HG02623 (cell line): Measurements from ENCODE around the gene LIPG.
"Not testable (repeated sequence)": the region's sequence is repeated elsewhere in the genome, so short reads cannot be mapped to it uniquely, and the experiment has no call there.

Experiments used
- ATAC-seq: cut with Tn5 transposase; IDR thresholded peaks from one replicate; pipeline ENCODE4 v1.9.1; 2021; ENCODE audit warnings: moderate library complexity; ENCODE audit not compliant: unreplicated experiment

Gene LIPG

DNA sequence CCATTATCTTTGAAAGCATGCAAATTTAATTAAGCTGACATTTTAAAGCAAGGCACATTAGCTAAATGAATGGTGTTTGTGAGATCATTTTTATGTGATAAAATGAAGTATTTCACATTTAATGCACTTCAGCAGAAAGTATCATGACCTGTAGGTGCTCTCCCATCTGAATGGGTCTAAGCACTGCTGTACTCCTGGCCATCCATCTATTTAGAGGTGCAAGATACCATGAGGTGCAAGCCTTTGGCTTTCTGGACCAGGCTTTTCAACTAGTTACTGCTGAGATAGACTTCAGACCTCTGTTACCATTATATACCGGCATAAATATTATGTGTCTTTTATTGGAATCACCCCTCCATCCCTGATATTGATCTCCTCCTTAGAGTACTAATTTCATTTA is 15.6 kb upstream of the LIPG start:
- ATAC-seq = no peak

DNA sequence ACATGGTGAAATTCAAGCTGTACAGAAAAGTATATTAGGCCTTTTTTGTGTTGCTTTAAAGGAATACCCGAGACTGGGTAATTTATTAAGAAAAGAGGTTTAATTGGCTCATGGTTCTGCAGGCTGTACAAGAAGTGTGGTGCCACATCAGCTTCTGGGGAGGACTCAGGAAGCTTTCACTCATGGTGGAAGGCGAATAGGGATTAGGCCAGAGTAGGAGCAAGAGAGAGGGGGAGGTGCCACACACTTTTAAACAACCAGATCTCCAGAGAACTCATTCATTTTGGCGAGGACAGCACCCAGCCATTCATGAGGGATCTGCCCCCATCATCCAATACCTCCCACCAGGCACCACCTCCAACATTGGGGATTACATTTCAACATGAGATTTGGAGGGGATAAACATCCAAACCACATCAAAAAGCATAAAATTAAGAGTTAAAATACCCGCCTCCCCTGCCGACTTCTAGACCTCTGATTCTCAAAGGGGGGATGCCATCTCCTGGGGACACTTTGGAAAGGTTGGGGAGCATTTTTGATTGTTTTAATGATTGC is 15.1 kb upstream of the LIPG start:
- ATAC-seq = no peak

DNA sequence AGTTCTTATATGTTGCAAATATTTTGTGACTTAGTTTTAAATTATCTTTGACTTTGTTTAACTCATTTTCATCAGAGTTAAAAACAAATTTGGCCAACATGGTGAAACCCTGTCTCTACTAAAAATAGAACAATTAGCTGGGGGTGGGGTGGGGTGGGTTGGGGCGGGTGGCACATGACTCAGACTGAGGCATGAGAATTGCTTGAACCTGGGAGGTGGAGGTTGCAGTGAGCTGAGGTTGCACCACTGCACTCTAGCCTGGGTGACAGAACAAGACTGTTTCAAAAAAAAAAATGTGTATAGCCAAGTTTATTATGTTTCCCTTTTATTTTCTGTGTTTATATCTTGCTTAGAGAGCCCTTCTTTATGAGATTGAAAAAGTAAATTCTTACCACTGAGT is 14.2 kb upstream of the LIPG start:
- no peak for ATAC-seq

DNA sequence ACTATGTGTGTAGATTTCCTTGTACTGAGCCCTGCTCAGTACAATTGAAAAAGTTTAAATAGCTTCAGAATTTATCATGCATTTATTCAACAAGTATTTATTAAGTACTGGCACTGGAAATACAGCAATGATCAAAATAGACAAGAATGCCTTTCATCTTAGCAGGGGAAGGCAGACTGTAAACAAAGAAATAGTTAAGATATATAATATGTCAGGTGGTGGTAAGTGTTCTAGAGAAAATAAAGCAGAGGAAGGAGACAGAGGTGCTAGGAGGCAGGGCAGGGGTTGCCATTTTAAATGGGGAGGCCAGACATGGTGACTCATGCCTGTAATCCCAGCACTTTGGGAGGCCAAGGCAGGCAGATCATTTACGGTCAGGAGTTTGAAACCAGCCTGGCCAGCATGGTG is 13.6 kb upstream of the LIPG start:
- no peak for ATAC-seq

DNA sequence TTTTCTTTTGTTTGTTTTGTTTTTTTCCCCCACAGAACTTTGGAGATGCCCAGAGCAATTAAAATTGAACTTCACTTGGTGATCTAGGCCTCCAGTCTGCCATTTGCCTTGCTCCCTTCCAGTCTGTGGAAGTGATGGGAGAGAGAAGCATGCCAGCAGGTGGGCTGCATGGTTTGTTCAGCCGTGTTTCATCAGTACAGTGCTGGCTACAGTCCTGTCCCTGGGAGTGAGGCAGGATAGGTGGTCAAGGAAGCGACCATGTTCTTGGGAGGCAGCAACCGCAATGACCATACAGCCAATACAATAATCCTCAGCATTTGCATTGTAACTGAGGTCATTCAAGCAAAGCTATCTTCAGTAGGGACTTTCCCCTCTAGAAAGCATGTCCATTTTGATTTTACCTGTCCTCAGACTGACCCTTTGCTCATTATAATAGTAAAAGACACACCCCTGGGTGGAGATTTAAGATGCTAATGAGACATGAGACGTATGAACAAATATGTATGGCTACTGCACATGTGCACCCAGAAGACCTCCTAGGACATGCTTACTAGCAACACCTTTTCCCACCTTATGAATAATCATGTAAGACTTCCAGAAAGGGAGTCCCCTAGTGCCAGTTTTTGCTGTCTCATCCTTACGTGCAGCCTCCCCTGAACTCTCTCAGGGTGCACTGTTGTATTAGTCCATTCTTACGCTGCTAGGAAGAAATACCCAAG is 11.1 kb upstream of the LIPG start:
- no peak for ATAC-seq

DNA sequence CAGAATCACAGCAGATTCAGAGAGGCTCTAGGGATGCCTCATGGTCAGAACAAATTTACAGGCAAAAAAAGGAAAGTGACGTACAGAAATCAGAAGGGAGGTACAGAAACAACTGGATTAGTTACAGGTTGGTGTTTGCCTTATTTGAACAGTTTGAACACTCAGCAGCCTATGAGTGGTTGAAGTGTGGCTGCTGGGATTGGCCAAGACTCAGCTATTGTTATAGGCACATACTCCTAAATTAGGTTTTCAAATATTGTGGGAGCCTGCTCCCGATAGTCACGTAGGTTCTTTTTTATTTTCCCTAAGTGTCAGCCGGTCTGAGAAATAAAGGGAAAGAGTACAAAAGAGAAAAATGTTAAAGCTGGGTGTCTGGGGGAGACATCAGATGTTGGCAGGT is 8.9 kb upstream of the LIPG start:
- no peak for ATAC-seq

DNA sequence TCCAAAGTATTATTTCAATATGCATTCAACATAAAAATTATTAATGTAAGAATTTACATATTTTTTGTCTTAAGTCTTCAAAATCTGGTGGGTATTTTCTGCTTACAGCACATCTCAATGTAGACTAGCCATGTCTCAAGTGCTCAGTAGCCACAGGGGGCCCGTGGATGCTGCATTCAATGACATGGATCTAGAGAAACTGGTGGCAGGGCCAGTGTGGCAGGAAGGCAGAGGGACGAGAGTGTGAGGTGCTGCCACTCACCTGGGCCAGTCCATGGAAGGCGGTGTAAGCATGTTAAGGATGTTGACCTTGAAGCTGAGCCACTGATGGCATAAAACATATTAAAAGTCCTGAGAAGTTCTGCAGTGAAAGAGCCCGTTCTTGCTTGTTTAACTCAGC is 6.2 kb upstream of the LIPG start:
- ATAC-seq = no peak

DNA sequence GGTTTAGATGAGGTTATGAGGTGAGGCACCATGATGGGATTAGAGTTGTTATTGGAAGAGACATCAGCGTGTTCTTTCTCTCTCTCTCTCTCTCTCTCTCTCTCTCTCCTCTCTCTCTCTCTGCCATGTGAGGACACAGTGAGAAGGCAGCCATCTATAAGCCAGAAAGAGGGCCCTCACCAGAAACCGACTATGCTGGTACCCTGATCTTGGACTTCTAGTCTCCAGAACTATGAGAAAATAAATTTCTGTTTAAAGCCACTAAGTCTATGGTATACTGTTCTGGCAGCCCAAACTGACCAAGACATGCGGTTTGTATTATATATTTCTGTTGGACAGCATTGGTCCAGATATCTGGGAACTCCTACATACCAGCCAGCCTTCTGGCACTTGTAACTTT is 3.5 kb upstream of the LIPG start:
- ATAC-seq = no peak

DNA sequence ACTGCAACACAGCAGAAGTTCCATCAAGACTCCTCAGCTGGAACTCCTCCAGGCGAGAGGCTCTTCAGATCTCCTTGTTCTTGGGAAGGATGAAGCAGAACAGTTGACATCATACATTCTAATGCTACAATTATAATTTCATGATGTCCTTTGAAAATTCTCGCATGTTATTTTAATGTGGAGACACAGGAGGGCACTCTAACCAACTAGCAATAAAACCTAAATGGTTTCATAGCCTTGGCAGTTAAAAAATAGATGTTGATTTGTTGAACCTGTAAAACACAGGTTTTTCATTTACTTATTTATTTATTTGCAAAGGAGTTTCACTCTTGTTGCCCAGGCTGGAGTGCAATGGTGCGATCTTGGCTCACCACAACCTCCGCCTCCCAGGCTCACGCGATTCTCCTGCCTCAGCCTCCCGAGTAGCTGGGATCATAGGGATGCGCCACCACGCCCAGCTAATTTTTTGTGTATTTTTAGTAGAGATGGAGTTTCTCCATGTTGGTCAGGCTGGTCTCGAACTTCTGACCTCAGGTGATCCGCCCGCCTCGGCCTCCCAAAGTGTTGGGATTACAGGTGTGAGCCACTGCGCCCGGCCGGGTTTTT is 2.4 kb upstream of the LIPG start:
- not testable (repeated sequence) for ATAC-seq

DNA sequence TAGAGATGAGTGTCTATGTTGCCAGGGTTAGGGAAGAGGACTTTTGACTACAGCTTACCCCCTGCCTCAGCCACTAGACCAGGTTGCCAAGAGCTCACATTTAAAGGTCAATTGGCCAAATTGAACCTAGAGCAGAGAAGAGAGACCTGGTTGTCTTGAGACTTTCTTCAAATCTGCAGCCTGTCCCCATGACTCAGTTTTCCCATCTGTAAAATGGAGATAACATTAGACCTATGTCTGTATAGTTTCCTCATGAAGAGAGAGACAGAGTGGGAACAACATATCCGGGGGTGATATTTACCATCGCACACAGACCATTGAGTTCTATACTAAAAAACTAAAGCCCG is 1.6 kb upstream of the LIPG start:
- no peak for ATAC-seq

DNA sequence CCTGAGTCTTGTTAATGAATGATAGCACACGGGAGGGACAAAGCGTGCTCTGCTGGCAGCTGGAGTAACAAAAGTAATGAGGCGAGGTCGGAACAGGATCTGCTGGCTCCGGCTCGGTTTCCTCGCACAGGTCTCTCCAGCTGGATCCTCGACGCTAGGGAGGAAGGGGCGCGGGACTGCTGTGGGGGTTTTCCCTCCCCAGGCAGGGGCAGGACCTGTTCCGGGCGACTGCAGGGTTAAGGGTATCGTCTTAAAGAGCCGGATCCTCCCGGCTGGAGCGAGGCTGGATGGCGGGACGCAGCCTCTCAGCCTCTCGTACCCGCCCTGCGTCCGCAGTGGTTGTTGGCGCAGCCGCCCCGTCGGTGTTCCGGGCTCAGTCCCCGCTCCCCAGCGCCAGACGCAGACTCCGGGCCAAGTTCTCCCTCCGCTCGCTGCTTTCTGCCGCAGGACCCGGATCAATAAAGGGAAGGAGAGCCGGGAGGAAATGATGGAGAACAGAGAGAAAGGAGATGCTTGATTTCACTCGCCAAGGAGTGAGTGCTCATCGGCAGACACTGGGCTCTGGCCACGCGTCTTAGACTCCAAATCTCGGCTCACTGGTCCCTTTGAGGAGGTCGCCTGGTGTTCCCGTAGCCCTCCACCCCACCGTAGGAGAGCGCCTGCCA is 1.1 kb upstream of the LIPG start:
- no peak for ATAC-seq

DNA sequence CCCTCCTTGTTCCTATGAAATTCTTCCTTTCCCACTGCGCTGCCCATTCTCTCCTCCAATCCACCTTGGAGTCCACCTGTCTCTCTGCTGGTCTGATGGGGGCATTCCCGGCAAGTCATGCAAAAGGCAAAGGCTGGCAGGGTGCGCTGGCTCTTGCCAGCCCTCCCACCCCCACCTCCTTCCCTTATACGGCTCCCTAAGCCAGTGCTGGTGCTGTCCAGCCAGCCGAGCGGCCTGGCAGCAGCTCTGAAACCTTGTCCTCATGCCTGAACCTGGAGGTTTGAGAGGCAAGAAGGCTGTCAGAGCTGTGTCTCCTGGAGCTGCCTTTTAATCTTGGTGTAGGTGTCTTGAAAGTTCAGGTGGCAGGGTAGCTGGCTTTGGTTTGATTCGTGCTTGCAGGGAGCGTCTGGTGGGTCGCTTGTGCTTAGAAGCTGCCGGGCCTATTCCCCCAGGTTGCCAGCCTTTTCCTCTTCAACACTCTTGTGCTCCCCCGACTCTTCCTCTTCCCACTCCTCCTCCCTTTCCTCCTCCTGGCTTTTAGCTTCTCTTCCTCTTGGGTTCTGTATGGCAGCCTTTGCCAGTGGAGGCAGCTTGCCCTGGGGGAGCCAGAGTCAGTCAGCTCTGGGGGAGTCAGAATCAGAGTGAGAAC is 748 bp downstream of the LIPG start:
- no peak for ATAC-seq

DNA sequence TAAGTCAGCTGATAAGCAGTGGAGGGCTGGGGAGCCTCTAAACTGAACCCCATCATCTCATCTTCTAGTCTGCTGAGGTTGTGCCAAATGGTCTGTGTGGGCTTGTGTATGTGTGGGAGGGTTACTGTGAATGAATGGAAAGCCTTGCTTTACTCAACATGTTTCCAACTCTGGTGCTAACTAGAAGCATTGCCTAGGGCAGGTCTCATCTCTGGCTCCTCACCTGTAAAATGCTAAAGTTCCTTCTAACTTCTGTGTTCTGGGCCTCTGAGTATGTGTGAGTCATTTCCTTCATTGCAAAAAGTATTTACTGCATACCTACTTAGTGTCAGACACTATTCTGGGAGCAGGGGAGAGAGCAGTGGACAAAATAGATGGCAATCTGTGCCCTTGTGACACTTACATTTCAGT is 1.3 kb downstream of the LIPG start:
- no peak for ATAC-seq

DNA sequence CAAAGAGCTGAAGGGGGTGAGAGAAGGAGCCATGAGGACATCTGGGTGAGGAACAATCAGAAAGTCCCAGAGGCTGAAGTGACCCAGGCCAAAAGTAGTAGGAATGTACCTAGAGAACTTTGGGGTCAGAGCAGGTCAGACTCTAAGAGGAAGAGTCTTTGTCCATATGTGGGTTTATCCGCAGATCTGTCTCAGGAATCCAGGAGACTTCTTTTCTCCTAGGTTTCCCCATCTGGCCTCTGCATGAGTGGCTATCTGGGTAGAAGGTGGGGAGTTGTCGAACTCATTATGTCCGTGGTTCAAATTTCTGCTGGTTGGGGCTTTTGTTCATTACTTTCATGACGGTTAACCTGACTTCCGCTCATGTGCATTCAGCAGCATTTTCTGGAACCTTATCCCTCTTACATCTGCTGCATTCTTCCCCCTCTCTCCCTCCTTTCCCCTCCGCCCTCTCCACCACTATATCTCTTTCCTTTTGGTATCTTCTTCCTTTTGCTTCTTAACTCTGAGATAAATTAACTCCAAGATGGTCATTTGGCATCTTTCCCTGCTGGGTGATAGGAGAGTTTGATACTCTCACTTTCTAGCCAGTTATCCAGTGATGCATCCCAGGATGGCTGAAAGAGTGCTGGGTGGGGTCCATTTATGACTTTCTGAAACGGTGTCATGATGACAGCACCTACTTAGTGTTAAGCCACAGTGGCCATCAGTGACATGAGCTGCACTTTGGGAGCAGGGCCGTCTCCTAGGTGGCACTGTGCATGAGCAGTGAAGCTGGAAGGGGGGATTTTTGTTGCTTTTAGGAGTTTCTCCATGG is 2.1 kb downstream of the LIPG start:
- no peak for ATAC-seq

DNA sequence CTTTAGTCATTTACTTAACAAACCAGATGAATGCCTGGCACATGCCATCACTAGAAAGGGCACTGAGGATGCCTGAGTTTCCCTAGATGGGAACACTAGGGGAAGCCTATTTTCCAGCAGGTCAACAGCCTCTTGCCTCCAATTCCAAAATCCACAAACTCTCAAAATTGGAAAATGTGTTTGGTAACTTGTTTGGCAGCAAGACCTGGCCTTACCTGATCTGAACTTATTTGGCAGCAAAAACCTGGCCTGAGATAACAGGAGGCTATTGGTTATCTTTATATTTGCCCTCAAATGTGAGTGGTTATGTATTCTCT is 2.6 kb downstream of the LIPG start:
- ATAC-seq = no peak

DNA sequence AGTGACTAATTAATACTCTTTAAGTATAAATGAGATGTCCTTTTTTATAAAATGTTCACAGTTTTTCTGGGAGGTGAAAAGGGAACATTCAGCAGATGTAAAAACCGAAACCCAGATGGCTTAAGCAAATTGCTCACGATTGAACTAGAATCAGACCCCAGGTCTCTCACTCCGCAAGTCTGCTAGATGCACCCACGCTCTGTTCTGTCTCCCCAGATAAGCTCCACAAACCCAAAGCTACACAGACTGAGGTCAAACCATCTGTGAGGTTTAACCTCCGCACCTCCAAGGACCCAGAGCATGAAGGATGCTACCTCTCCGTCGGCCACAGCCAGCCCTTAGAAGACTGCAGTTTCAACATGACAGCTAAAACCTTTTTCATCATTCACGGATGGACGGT is 3.2 kb downstream of the LIPG start:
- ATAC-seq = no peak

DNA sequence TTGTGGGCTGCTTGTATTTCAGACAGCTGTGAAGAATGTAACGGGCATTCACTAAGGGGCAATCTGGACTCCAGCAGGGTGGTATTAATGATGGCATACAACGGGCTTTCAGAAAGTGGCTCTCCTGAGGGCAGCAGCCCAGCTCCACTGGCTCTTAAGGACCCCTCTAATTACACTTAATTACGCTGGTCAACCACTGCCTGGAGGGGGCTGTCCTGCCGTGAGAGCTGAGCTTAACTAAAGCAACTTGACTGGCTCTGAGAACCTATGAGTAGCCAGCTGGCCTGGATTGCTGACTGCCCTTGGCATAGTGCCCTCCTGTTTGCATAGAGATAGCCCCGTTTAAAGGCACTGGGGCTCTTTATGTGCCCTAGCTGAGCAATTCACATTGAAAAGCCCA is 3.8 kb downstream of the LIPG start:
- no peak for ATAC-seq

DNA sequence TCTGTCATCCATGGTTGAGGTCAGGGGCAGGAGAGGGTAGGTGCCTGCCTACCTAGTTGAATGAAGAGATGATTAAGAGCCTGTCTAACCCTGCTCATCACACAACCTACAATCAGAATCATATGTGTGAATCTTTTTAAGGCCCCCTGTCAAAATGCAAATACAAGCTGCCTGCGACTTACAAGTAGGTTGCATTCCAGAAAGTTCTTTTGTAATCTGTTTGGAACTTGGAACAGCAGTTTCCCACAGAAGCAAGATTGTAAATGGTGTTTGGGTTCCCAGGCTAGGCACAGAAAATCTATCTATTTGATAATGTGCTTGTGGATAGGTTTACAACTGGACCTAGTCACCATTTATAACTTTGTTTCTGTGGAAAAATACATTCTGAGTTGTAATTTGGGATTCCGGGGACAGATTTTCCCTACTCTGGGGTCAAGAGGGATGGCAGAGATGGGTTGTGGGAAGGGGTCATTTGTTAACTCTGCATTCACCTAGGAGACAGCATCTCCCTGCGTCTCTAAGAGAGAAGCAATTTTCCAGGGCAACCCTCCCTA is 4.4 kb downstream of the LIPG start:
- no peak for ATAC-seq

DNA sequence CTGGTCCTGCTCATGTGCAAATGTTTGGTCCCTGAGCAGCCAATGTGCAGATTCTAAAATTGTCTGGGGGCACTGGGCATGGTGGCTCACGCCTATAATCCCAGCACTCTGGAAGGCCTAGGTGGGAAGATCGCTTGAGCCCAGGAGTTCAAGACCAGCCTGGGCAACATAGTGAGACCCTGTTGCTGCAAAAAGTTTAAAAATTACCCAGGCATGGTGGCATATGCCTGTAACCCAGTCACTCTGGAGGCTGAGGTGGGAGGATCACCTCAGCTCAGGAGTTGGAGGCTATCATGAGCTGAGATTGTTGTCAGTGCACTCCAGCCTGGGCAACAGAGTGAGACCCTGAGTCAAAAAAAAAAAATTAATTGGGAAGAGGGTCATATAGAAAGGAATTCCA is 5.1 kb downstream of the LIPG start:
- ATAC-seq = no peak

DNA sequence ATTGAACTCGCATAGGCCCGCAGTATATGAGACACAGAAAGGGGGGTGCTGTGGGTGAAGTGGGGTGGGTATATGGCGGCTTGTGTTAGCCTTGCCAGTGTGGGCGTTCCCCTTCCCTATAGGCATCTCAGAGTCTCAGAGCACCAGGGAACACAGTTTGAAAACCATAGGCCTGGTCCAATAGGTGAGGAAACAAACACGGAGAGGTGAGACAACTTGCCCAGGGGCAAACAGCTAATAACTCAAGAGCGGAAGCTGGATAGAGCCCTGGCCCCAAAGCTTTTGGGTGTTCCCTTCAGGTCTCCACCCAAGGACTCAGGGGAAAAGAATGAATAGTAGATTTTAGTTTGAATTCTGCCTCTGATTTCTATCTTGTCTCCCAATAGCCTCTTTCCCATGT is 7.9 kb downstream of the LIPG start:
- ATAC-seq = no peak

DNA sequence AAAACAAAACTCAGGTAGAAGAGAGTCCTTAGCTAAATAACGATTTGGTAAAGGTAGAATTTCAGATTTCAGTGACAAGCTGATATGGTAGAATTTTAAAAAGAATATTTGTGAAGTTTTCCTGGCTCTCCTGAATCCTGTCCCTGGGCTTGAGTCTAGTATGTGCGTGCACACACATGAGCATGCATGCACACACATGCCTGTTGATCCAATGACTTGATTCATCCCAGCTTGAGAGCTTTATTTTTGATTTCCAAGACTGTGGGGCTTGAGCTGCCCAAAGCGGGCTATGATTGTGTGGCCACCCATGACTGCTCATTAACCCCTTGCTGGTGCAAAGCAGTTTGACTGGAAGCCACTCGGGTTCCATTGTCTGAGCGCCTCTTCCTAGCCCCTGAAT is 9.0 kb downstream of the LIPG start:
- ATAC-seq = no peak
